HG02885 (cell line): ENCODE results near the gene WDR46.

ENCODE experiments used
- ATAC-seq: cut with Tn5 transposase; IDR thresholded peaks from one replicate; pipeline ENCODE4 v1.9.1; 2021; ENCODE audit warnings: mild to moderate bottlenecking; ENCODE audit not compliant: unreplicated experiment, poor library complexity

WDR46 gene

GRCh38 chr6:33314515-33314942 lies 25.5 kb upstream of the WDR46 start:
- ATAC-seq: no peak

DNA sequence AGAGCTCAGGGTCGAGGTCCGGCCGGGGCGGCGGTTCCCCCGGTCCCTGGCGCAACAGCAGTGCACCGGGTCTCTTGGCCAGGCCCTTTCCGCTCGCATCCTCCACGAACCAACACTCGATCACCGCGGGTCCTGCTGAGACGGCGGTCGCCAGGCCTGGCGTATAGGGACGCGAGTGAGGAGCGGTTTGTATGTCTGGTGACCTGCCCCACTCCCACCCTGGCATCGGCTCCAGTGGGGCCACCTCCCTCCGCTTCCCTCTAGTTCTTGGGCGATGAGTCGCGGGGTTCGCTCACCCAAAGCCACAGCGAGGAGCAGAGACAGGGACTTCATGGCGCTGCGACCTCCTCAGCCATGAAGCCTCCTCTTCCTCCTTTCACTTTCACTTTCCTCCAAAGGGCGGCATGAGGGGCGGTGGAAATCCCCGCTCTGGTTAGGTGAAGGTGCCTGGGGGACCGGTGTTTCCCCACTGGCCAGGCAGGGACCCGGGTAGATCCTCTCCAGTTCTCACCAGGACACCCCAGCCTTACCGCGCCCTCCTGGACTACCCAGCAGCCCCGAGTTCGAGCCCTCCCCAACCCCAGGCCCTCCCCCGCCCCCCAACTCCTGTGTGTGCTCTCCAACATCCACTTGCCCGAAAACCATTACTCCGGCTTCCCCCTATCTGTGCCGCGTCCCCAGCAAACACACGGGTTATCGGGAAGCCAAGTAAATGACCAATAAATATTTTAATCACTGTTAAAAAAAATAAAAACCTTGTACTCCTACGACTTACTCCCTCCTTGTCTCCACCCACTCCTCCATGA lies 24.9 kb upstream of the WDR46 start, which contains the start of gene TAPBP:
TSS of gene TAPBP (minus strand) at position 370 of the 806 bp plus-strand sequence. CDS start at position 333, 37 bp downstream.
- ATAC-seq: peak; percentile 33

DNA sequence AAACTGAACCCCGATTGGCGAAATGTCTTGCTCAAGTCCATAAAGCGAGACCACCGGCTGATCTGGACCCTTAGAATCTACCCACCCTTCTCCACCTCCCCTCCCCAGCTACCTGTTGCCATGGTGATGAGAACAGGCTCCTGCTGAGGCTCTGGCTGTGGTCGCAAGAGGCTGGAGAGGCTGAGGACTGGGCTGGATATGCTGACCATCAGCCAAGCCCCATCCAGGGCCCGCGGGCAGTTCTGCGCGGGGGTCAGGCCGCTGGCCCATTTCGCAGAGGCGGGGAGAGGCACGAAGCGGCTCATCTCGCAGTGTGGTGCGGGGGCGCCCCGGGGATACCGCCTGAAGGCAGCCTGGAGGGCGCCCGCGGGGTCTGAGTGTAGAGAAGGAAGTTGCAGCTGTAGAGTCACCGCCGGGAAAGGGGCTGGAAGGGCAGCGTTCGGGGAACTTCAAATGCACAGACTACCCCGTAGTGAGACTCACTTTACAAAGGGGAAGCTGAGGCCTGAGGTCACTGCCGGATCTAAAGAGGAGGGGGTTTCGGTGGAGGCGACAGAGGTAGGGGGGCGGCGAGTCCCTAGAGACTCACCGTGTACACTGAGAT lies 24.2 kb upstream of the WDR46 start:
- ATAC-seq: no peak

DNA sequence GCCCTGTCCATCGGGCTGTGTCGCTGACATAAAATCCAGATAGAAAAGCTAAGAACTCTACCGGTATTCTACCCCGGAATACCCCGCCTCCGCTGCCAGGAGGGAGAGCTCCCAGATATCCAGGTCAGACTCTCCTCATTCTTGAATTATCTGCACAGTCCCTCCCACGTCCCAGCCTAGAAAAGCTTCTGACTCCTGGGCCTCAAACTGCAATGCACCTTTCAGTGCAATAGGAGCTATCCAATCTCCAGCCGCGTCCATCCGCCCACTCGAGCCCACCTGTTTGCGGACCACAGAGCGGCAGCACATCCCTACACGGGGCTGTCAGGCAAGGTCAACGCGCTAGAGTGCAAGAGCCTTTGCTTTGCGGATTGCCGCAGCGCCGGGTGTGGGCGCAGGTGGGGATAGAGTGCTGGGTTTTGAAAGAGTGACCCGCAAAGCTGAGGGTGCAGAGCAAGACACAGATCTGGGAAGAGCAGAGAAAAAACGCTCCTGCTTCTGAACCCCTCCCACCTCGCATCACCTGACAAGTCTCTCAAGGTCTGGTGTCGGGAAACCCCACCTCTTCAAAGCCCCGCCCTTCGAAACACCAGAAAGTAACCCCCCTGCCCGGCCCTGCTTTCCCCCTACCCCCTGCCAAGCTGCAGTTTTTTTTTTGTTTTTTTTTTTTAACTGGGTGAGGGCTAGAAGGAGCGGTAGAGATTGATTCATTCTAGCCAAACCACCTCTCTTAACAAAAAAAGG lies 23.5 kb upstream of the WDR46 start:
- ATAC-seq: peak; percentile 28

GRCh38 chr6:33306356-33306755 lies 17.3 kb upstream of the WDR46 start:
- ATAC-seq: no peak

- no peak for ATAC-seq
Measured at GRCh38 chr6:33305052-33305451, 16.0 kb upstream of the WDR46 start.

GRCh38 chr6:33304216-33304615 lies 15.2 kb upstream of the WDR46 start:
- ATAC-seq: no peak

DNA sequence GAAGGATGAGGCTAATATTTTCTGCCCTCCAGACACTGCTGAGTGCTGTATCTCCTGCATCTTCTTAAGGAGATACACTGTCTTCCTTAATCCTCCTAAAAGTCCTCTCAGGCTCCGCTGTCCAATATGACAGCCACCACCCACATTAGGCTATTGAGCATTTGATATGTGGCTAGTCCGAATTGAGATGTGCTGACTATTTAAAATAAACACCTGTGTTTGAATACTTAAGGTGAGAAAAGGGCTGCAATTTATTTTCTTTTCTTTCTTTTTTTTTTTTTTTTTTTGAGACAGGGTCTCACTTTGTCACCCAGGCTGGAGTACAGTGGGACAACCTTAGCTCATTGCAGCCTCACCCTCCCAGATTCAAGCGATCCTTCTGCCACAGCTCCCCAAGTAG lies 12.8 kb upstream of the WDR46 start:
- no peak for ATAC-seq

DNA sequence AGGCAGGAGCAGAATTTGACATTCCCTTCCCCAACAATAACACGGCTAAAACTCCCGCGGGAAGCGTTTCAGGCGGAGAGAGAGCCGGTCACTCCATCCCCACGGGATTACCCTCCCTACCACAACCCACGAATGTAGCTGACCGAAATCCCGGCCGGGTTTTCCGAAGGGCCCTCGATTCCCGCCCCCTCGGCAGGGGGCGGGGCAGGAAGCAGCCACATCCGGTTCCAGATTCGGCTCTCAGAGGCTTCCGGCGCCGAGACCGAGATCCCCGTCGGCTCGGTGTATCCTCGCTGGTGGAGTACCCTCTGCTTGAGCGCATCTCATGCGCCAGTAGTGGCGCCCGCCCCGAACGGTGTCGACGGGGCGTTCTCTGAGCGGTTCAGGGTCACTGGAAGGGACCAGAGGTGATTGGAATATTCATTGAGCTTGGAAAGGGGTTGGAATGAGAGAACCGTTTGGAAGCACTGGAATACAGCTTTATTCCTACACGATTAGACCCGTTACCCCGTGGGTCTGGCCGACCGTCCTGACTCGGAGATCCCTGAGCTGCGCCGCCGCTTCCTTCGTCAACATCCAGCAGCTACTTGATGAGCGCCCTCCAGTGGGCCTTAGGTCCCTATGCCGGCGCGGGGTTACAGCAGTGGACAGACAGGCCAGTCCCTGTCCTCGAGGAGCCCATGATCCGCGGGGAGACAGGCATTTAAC lies 10.4 kb upstream of the WDR46 start:
- ATAC-seq: peak; percentile 77

- peak; percentile 45 for ATAC-seq
Measured at GRCh38 chr6:33298773-33299236, 9.8 kb upstream of the WDR46 start, which contains the start of gene RGL2. TSS of gene RGL2 (minus strand) at chr6:33298942. CDS start at chr6:33298610, 332 bp downstream.

GRCh38 chr6:33297956-33298772 lies 9.1 kb upstream of the WDR46 start:
- ATAC-seq: no peak

GRCh38 chr6:33297406-33297955 lies 8.4 kb upstream of the WDR46 start:
- ATAC-seq: no peak

GRCh38 chr6:33296797-33297405 lies 7.9 kb upstream of the WDR46 start:
- no peak for ATAC-seq

GRCh38 chr6:33295621-33296369 lies 6.8 kb upstream of the WDR46 start:
- ATAC-seq: no peak

DNA sequence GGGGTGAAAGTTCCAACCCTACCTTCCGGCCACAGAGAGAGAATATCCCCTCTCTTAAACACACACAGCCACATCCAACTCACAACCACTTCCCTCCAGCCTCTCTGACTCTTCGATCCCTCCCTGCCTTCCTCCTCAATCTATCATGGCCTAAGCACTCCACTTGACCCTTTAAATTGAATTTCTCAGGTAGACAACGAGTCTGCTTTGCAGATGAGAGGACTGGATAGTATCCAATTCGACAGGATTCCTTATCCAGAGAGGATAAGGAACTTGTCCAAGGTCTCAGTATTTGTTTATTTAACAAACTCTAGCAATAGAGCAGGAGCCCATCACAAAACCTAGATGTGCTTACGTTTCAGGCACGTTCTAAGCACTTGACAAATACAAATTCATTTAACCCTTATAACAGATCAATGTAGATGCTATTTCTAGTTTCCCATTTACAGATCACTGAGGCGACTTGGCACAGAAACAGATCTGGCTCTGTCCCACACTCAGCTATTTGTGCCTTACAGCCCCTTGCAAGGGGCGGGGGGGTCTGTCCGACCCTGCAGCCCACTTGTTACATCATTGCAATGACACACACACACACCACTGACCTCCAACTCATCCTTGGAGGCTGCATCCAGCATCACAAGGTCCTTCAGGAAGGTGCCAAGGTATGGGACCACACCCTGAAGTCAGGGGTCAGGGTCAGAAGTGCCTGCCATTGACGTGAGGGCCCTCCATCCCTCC lies 5.2 kb upstream of the WDR46 start:
- no peak for ATAC-seq

- no peak for ATAC-seq
Measured at GRCh38 chr6:33292996-33293682, 4.1 kb upstream of the WDR46 start.

DNA sequence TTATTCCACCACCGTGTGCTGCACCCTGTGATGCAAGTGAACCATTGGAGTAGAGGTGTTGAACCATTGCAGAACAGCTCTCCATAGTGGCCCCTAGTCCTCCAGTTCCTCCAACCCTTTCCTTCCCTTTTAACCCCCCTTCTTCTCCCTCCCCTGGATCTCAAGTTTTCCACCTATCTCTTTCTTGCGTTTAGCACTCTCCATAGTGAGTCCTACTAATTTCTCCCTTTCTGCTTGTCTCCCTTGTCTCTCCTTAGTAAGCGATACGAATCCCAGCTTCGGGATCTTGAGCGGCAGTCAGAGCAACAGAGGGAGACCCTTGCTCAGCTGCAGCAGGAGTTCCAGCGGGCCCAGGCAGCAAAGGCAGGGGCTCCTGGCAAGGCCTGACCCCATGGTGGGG lies 1.4 kb upstream of the WDR46 start:
- ATAC-seq: no peak
